GM23338 (cell line): Measurements from ENCODE around the gene THEM5. TPM values are rescaled to one million over a fixed set of nuclear protein-coding genes. Genes with fewer than 3 reads are reported as not detected.

Experiments used
- ATAC-seq: fragments of 200-7000 bp; cut with Tn5 transposase; 3 replicates; pipeline ENCODE4 v1.9.1; 2020
- DNase-seq: peaks from one replicate; pipeline ENCODE4 v3.0.0-alpha.2; 2015; ENCODE audit warnings: low spot score
- H2AFZ ChIP-seq: fragments of 200-600 bp; sonication (generic); 2 replicates; pipeline ENCODE4 v1.8.0; 2016; ENCODE audit warnings: antibody characterized with exemption, mild to moderate bottlenecking, moderate library complexity
- H3F3A ChIP-seq: fragments of 200-600 bp; sonication (generic); replicated peaks from 2 replicates; pipeline ENCODE4 v1.8.0; 2017; ENCODE audit warnings: antibody characterized with exemption, mixed run types, low read depth
- H3K27ac ChIP-seq: fragments of 200-600 bp; sonication (generic); 2 replicates; pipeline ENCODE4 v1.6.1; 2016; ENCODE audit warnings: low read depth
- H3K27me3 ChIP-seq: fragments of 200-600 bp; sonication (generic); 2 replicates; pipeline ENCODE4 v1.8.0; 2016; ENCODE audit warnings: mild to moderate bottlenecking, mixed run types, moderate library complexity; ENCODE audit not compliant: insufficient read depth
- H3K36me3 ChIP-seq: fragments of 200-600 bp; sonication (generic); 2 replicates; pipeline ENCODE4 v1.8.0; 2016; ENCODE audit warnings: mild to moderate bottlenecking; ENCODE audit not compliant: insufficient read depth
- H3K4me1 ChIP-seq: fragments of 200-600 bp; sonication (generic); 2 replicates; pipeline ENCODE4 v1.8.0; 2016; ENCODE audit warnings: mild to moderate bottlenecking, moderate library complexity; ENCODE audit not compliant: insufficient read depth
- H3K4me2 ChIP-seq: fragments of 200-600 bp; sonication (generic); 2 replicates; pipeline ENCODE4 v1.7.1; 2017; ENCODE audit warnings: mixed run types
- H3K4me3 ChIP-seq: fragments of 200-600 bp; sonication (generic); 2 replicates; pipeline ENCODE4 v1.6.1; 2016; ENCODE audit warnings: mixed run types
- H3K79me2 ChIP-seq: fragments of 200-600 bp; sonication (generic); replicated peaks from 2 replicates; pipeline ENCODE4 v1.8.0; 2017; ENCODE audit warnings: mild to moderate bottlenecking; ENCODE audit not compliant: insufficient read depth
- H3K9me2 ChIP-seq: fragments of 200-600 bp; sonication (generic); 2 replicates; pipeline ENCODE4 v1.8.0; 2017; ENCODE audit not compliant: insufficient read depth
- H4K20me1 ChIP-seq: fragments of 200-600 bp; sonication (generic); replicated peaks from 2 replicates; pipeline ENCODE4 v1.8.0; 2017; ENCODE audit warnings: mild to moderate bottlenecking; ENCODE audit not compliant: insufficient read depth
- H3K27ac Mint-ChIP-seq: 2 replicates; pipeline ENCODE4 v1.8.0; 2020; ENCODE audit warnings: inconsistent platforms, mild to moderate bottlenecking, moderate library complexity, mixed read lengths
- H3K27me3 Mint-ChIP-seq: 3 replicates; pipeline ENCODE4 v1.8.0; 2022; ENCODE audit warnings: low read depth, mild to moderate bottlenecking, moderate library complexity, mixed read lengths, inconsistent platforms; ENCODE audit not compliant: insufficient read depth, poor library complexity
- H3K36me3 Mint-ChIP-seq: 3 replicates; pipeline ENCODE4 v1.8.0; 2021; ENCODE audit warnings: low read depth, mild to moderate bottlenecking, inconsistent platforms, moderate library complexity, mixed read lengths
- H3K4me1 Mint-ChIP-seq: 3 replicates; pipeline ENCODE4 v1.8.0; 2020; ENCODE audit warnings: mild to moderate bottlenecking, inconsistent platforms, mixed read lengths
- H3K4me3 Mint-ChIP-seq: 3 replicates; pipeline ENCODE4 v1.8.0; 2021; ENCODE audit warnings: moderate library complexity, mild to moderate bottlenecking, inconsistent platforms, mixed read lengths
- H3K9me3 Mint-ChIP-seq: 3 replicates; pipeline ENCODE4 v1.8.0; 2020; ENCODE audit warnings: moderate library complexity, mild to moderate bottlenecking, inconsistent platforms, mixed read lengths
- CREB1 ChIP-seq: fragments of 250-450 bp; sonication (Bioruptor Pico); IDR thresholded peaks from 2 replicates; pipeline ENCODE4 v1.5.0; 2020; ENCODE audit warnings: low read depth, mild to moderate bottlenecking, moderate library complexity
- ETS1 ChIP-seq: IDR thresholded peaks from 2 replicates; pipeline ENCODE4 v1.6.1; 2016; ENCODE audit warnings: antibody characterized with exemption
- EZH2 ChIP-seq: fragments of 200-600 bp; sonication (generic); IDR thresholded peaks from one replicate; pipeline ENCODE4 v1.8.0; 2017; ENCODE audit warnings: antibody characterized with exemption, mild to moderate bottlenecking, low read depth; ENCODE audit not compliant: unreplicated experiment
- EZH2phosphoT487 ChIP-seq: fragments of 200-600 bp; sonication (generic); IDR thresholded peaks from one replicate; pipeline ENCODE4 v1.8.1; 2018; ENCODE audit warnings: antibody characterized with exemption; ENCODE audit not compliant: unreplicated experiment
- JUNB ChIP-seq: IDR thresholded peaks from one replicate; pipeline ENCODE4 v1.6.1; 2016; ENCODE audit warnings: antibody characterized with exemption; ENCODE audit not compliant: unreplicated experiment
- POLR2AphosphoS5 ChIP-seq: IDR thresholded peaks from 2 replicates; pipeline ENCODE4 v1.6.1; 2016; ENCODE audit warnings: antibody characterized with exemption, low read depth
- STAT1 ChIP-seq: IDR thresholded peaks from one replicate; pipeline ENCODE4 v1.6.1; 2016; ENCODE audit warnings: antibody characterized with exemption; ENCODE audit not compliant: unreplicated experiment
- ZNF114 ChIP-seq: fragments of 250-450 bp; sonication (Bioruptor Pico); IDR thresholded peaks from 2 replicates; pipeline ENCODE4 v1.5.0; 2020; ENCODE audit warnings: mild to moderate bottlenecking, moderate library complexity
- ZNF331 ChIP-seq: fragments of 250-450 bp; sonication (Bioruptor Pico); IDR thresholded peaks from 2 replicates; pipeline ENCODE4 v1.5.0; 2020; ENCODE audit warnings: low read depth, mild to moderate bottlenecking, moderate library complexity
- polyA plus RNA-seq: library from polyadenylated mRNA; unstranded; fragments of >200 nt; fragmentation: Nextera tagmentation; extraction: Ambion mirVana; gene quantifications from 2 replicates; pipeline ENCODE4 v1.2.1, GENCODE V29; 2016
- total RNA-seq: library from RNA; depleted of rRNA; stranded (reverse); fragments of >200 nt; shearing (Covaris generic); gene quantifications from 2 replicates; pipeline ENCODE4 v1.2.3, GENCODE V29; 2014
- TF ChIP-seq, protein P1 (sequence below), 2 experiments: fragments of 200-600 bp in 1 of 2; sonication (generic) in 1 of 2; conservative IDR thresholded peaks; 2 replicates each; pipeline versions ENCODE4 v1.5.1 to v1.6.1; 2016 to 2017; ENCODE audit warnings: antibody characterized with exemption in 2 of 2, low read depth in 2 of 2, mild to moderate bottlenecking in 2 of 2, moderate library complexity in 1 of 2
- TF ChIP-seq, protein P2 (sequence below): IDR thresholded peaks from one replicate; pipeline ENCODE4 v1.6.1; 2018; ENCODE audit warnings: antibody characterized with exemption; ENCODE audit not compliant: unreplicated experiment

Gene THEM5
- total and polyA plus RNA-seq, 2 experiments from 2014 or later, result not detected

DNA sequence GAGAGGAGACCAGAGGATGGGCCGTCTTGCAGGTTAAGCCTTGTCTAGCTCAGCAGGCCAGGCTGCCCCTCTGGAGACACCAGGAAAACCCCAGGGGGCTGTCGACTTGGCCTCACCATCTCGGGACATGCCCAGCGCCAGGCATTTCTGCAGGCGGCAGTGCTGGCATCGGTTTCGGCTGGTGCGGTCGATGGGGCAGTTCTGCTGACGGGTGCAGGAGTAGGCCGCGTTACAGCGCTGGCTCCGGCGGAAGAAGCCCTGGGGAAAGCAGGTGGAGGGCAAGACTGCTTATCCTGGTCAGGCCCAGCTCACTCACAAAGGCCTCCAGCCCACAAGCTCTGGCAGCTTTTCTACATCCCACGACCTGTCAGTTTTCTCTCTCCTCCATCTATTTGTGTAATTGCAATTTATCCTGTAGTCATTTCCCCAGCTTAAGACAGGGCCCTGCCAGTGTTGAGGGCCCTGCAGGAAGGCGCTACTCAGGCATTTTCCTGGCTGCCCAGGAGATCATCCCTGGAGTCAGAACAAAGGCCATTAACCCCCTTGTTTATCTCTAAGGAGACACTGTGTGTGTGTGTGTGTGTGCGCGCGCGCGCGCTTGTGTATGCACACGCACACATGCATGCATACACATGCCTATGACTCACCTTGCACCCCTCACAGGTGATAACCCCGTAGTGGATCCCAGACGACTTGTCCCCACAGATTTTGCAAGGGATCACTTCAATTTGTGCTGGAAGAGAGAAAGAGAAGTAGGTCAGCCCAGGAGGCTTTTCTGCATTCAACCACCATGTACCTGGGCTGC, 36.8 kb downstream of the THEM5 start (continued):
- TF ChIP-seq ZNF114 (CRISPR knock-in tag) (no peak), STAT1 (no peak), ETS1 (no peak), POLR2AphosphoS5 (no peak), JUNB (no peak), EZH2phosphoT487 (no peak)
- TF ChIP-seq, protein P1, sequence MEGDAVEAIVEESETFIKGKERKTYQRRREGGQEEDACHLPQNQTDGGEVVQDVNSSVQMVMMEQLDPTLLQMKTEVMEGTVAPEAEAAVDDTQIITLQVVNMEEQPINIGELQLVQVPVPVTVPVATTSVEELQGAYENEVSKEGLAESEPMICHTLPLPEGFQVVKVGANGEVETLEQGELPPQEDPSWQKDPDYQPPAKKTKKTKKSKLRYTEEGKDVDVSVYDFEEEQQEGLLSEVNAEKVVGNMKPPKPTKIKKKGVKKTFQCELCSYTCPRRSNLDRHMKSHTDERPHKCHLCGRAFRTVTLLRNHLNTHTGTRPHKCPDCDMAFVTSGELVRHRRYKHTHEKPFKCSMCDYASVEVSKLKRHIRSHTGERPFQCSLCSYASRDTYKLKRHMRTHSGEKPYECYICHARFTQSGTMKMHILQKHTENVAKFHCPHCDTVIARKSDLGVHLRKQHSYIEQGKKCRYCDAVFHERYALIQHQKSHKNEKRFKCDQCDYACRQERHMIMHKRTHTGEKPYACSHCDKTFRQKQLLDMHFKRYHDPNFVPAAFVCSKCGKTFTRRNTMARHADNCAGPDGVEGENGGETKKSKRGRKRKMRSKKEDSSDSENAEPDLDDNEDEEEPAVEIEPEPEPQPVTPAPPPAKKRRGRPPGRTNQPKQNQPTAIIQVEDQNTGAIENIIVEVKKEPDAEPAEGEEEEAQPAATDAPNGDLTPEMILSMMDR (conservative IDR thresholded peaks at IDR 0.05; ENCODE audit: low read depth in 2 of 2), result no peak

DNA sequence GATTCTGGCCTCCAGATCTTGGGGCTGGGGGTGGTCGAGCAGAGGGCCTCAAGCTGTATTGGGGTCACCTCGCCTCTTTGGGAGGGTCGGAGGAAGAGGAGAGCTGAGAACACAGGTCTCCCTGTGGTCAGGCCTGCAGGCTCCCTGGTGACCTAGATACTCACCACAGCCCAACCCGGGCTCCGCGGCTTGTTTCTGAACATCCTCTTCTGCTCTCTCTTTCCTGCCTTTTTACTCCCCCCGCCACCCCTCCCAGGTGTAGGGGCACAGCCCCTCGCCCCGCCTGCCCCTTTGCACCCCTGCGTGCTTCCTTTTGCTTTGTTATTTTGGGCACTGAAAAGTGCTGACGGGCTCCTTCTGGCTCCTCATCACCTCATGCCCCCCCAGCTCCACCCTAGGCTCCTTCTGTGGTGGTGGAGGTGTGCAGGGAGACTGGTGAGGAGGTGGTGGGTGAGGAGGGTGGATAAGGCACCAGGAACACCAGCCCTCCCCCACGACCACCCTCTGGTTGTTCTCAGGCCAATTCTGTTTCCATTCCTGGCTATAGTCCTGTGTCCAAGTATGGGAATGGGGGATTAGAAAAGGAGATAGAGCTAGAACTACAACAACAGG, 37.7 kb downstream of the THEM5 start:
- Mint-ChIP-seq H3K4me3 (no peak overlapping the region), H3K9me3 (no peaks in the 10 kb centered on the region)
- no peak for ATAC-seq
- TF ChIP-seq POLR2AphosphoS5, result no peak
- no peak for TF ChIP-seq EZH2phosphoT487
- no peak for TF ChIP-seq JUNB
- TF ChIP-seq STAT1, result no peak
- TF ChIP-seq, protein P1 (conservative IDR thresholded peaks at IDR 0.05; ENCODE audit: low read depth in 2 of 2), result no peak
- no peak for TF ChIP-seq ZNF114 (CRISPR knock-in tag)
- no peak for TF ChIP-seq CREB1 (CRISPR knock-in tag)
- no peak for TF ChIP-seq ZNF331
- TF ChIP-seq, protein P2, sequence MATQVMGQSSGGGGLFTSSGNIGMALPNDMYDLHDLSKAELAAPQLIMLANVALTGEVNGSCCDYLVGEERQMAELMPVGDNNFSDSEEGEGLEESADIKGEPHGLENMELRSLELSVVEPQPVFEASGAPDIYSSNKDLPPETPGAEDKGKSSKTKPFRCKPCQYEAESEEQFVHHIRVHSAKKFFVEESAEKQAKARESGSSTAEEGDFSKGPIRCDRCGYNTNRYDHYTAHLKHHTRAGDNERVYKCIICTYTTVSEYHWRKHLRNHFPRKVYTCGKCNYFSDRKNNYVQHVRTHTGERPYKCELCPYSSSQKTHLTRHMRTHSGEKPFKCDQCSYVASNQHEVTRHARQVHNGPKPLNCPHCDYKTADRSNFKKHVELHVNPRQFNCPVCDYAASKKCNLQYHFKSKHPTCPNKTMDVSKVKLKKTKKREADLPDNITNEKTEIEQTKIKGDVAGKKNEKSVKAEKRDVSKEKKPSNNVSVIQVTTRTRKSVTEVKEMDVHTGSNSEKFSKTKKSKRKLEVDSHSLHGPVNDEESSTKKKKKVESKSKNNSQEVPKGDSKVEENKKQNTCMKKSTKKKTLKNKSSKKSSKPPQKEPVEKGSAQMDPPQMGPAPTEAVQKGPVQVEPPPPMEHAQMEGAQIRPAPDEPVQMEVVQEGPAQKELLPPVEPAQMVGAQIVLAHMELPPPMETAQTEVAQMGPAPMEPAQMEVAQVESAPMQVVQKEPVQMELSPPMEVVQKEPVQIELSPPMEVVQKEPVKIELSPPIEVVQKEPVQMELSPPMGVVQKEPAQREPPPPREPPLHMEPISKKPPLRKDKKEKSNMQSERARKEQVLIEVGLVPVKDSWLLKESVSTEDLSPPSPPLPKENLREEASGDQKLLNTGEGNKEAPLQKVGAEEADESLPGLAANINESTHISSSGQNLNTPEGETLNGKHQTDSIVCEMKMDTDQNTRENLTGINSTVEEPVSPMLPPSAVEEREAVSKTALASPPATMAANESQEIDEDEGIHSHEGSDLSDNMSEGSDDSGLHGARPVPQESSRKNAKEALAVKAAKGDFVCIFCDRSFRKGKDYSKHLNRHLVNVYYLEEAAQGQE, result no peak
- no peak for TF ChIP-seq EZH2

More for the DNA sequence above, 37.7 kb downstream of the THEM5 start:
- no peaks in the 10 kb centered on the region for H3K36me3 ChIP-seq
- H3K9me2 ChIP-seq, result no peaks in the 10 kb centered on the region
- H3F3A ChIP-seq, result no peaks in the 10 kb centered on the region
- no peak overlapping the region for H3K27ac Mint-ChIP-seq
- peaks cover 6% of the 10 kb centered on the region for H3K4me1 Mint-ChIP-seq
- H3K4me1 ChIP-seq, result no peaks in the 10 kb centered on the region
- no peak overlapping the region for H3K4me2 ChIP-seq
- DNase-seq, result no peak
- no peak overlapping the region for H2AFZ ChIP-seq
- H3K27me3 Mint-ChIP-seq, result peaks cover 12% of the 10 kb centered on the region
- no peaks in the 10 kb centered on the region for H3K79me2 ChIP-seq
- H3K4me3 ChIP-seq, result no peak overlapping the region
- no peaks in the 10 kb centered on the region for H4K20me1 ChIP-seq
- no peak overlapping the region for H3K27ac ChIP-seq
- no peaks in the 10 kb centered on the region for H3K27me3 ChIP-seq
- H3K36me3 Mint-ChIP-seq, result no peaks in the 10 kb centered on the region
